A549 (cell line): Measurements from ENCODE around the gene MTAP. TPM values are rescaled to one million over a fixed set of nuclear protein-coding genes. Genes with fewer than 3 reads are reported as not detected.

ENCODE experiments used
- ATAC-seq, 2 experiments: fragments of 200-7000 bp in 1 of 2; fragments of >200 bp in 1 of 2; cut with Nextera tagmentation in 1 of 2; cut with Tn5 transposase in 1 of 2; 3 replicates each; pipeline versions ENCODE4 v1.8.0 to v1.9.1; 2018 to 2020; ENCODE audit warnings: mild to moderate bottlenecking in 1 of 2, moderate library complexity in 1 of 2
- CTCF ChIA-PET: fragments of 300-600 bp; sonication (Branson Sonifier 250); formaldehyde crosslinking; extraction: SDS; loops from one replicate; lab custom pipeline; 2021; ENCODE audit warnings: antibody characterized with exemption, inconsistent platforms; lab: Yijun Ruan, JAX
- POLR2A ChIA-PET: fragments of 350-600 bp; formaldehyde crosslinking; extraction: SDS; loops from one replicate; lab custom pipeline; 2021; ENCODE audit warnings: antibody characterized with exemption, inconsistent platforms; lab: Yijun Ruan, JAX
- DNase-seq, 2 experiments: peaks; one replicate each; pipeline versions ENCODE4 v3.0.0 to v3.0.0-alpha.2; 2011 to 2016; ENCODE audit warnings: low read depth in 1 of 2, low spot score in 1 of 2
- FAIRE-seq: peaks from 2 replicates; lab custom pipeline; 2011; peaks lifted over from hg19 to GRCh38; lab: Jason Lieb, UNC
- H3K27ac ChIP-seq, 2 experiments: fragments of >200 bp; sonication (Bioruptor Twin); formaldehyde crosslinking; 3 replicates each; pipeline ENCODE4 v1.5.1; 2016 to 2017
- H3K4me1 ChIP-seq: fragments of >200 bp; sonication (Bioruptor Twin); formaldehyde crosslinking; 3 replicates; pipeline ENCODE4 v1.6.1; 2016
- H3K4me2 ChIP-seq: fragments of >200 bp; sonication (Bioruptor Twin); formaldehyde crosslinking; 3 replicates; pipeline ENCODE4 v1.6.1; 2016
- H3K4me3 ChIP-seq: fragments of >200 bp; sonication (Bioruptor Twin); formaldehyde crosslinking; 3 replicates; pipeline ENCODE4 v1.5.1; 2016
- H3K9me3 ChIP-seq: fragments of >200 bp; sonication (Bioruptor Twin); formaldehyde crosslinking; 3 replicates; pipeline ENCODE4 v1.6.1; 2016
- BHLHE40 ChIP-seq: IDR thresholded peaks from 2 replicates; pipeline ENCODE4 v1.6.1; 2012; ENCODE audit warnings: low read depth, low read length, inconsistent platforms
- CEBPB ChIP-seq, 2 experiments: fragments of >200 bp in 1 of 2; sonication (Bioruptor Twin) in 1 of 2; formaldehyde crosslinking in 1 of 2; IDR thresholded peaks; 2 replicates each; pipeline ENCODE4 v1.6.1; 2012 to 2016
- CHD2 ChIP-seq: fragments of 150-350 bp; IDR thresholded peaks from 2 replicates; pipeline ENCODE4 v1.6.1; 2014; ENCODE audit warnings: low read length; ENCODE audit not compliant: partially characterized antibody
- CHD4 ChIP-seq: fragments of 200-600 bp; sonication (generic); IDR thresholded peaks from 2 replicates; pipeline ENCODE4 v1.6.1; 2016; ENCODE audit warnings: antibody characterized with exemption, mild to moderate bottlenecking, borderline replicate concordance
- E2F6 ChIP-seq: IDR thresholded peaks from 2 replicates; pipeline ENCODE4 v1.6.1; 2012; ENCODE audit warnings: low read depth, borderline replicate concordance
- ELK1 ChIP-seq: fragments of 150-350 bp; IDR thresholded peaks from 2 replicates; pipeline ENCODE4 v1.6.1; 2014; ENCODE audit warnings: low read depth, mild to moderate bottlenecking, low read length
- FOSL2 ChIP-seq, 2 experiments: fragments of 450-650 bp in 1 of 2; fragments of >200 bp in 1 of 2; sonication (Bioruptor Twin) in 1 of 2; formaldehyde crosslinking; IDR thresholded peaks; 2 replicates each; pipeline versions ENCODE4 v1.5.0 to v1.6.1; 2016 to 2020; ENCODE audit warnings: mild to moderate bottlenecking in 1 of 2, moderate library complexity in 1 of 2
- GATA3 ChIP-seq: IDR thresholded peaks from 2 replicates; pipeline ENCODE4 v1.6.1; 2012; ENCODE audit warnings: borderline replicate concordance
- HDAC2 ChIP-seq: fragments of 200-600 bp; sonication (generic); IDR thresholded peaks from 2 replicates; pipeline ENCODE4 v1.6.1; 2016
- HES2 ChIP-seq: fragments of >200 bp; sonication (Bioruptor Twin); formaldehyde crosslinking; IDR thresholded peaks from 2 replicates; pipeline ENCODE4 v1.6.1; 2016
- HMGXB4 ChIP-seq: fragments of 250-450 bp; sonication (Bioruptor Pico); IDR thresholded peaks from 2 replicates; pipeline ENCODE4 v1.5.0; 2021; ENCODE audit warnings: mild to moderate bottlenecking, moderate library complexity, borderline replicate concordance
- HOXA7 ChIP-seq: fragments of 250-450 bp; sonication (Bioruptor Pico); IDR thresholded peaks from 2 replicates; pipeline ENCODE4 v1.5.0; 2020; ENCODE audit warnings: mild to moderate bottlenecking, moderate library complexity
- HOXB13 ChIP-seq: fragments of 250-450 bp; sonication (Bioruptor Pico); IDR thresholded peaks from 2 replicates; pipeline ENCODE4 v1.5.0; 2020; ENCODE audit warnings: low read depth, mild to moderate bottlenecking, moderate library complexity
- JUNB ChIP-seq: fragments of >200 bp; sonication (Bioruptor Twin); formaldehyde crosslinking; IDR thresholded peaks from 2 replicates; pipeline ENCODE4 v1.6.1; 2016
- KDM1A ChIP-seq: fragments of 200-600 bp; sonication (generic); IDR thresholded peaks from 2 replicates; pipeline ENCODE4 v1.6.1; 2016; ENCODE audit warnings: low read depth, mild to moderate bottlenecking
- MAZ ChIP-seq: fragments of 150-350 bp; IDR thresholded peaks from 2 replicates; pipeline ENCODE4 v1.6.1; 2014; ENCODE audit warnings: antibody characterized with exemption, low read depth, low read length, borderline replicate concordance
- NFE2L2 ChIP-seq: fragments of 150-350 bp; conservative IDR thresholded peaks from 2 replicates; pipeline ENCODE4 v1.6.1; 2014; ENCODE audit warnings: low read length
- NR3C1 ChIP-seq: fragments of >200 bp; sonication (Bioruptor Twin); formaldehyde crosslinking; IDR thresholded peaks from 3 replicates; pipeline ENCODE4 v1.6.1; 2017
- PBX3 ChIP-seq: IDR thresholded peaks from 2 replicates; pipeline ENCODE4 v1.6.1; 2012
- PHF8 ChIP-seq: fragments of 200-600 bp; sonication (generic); IDR thresholded peaks from 2 replicates; pipeline ENCODE4 v1.6.1; 2016; ENCODE audit warnings: low read depth, mild to moderate bottlenecking, antibody characterized with exemption, moderate library complexity, borderline replicate concordance
- POLR2AphosphoS2 ChIP-seq: conservative IDR thresholded peaks from 2 replicates; pipeline ENCODE4 v1.6.1; 2012; ENCODE audit warnings: low read length, improper control_type of control experiment, inconsistent platforms
- RAD21 ChIP-seq, 2 experiments: fragments of >200 bp in 1 of 2; sonication (Bioruptor Twin) in 1 of 2; formaldehyde crosslinking in 1 of 2; IDR thresholded peaks in 1 of 2; conservative IDR thresholded peaks in 1 of 2; 2 replicates in 1 of 2; 3 replicates in 1 of 2; pipeline ENCODE4 v1.6.1; 2012 to 2018; ENCODE audit warnings: inconsistent platforms in 1 of 2
- RCOR1 ChIP-seq: fragments of 150-350 bp; IDR thresholded peaks from 2 replicates; pipeline ENCODE4 v1.6.1; 2014; ENCODE audit warnings: antibody characterized with exemption, low read length, low read depth
- RFX5 ChIP-seq: fragments of 450-650 bp; IDR thresholded peaks from 2 replicates; pipeline ENCODE4 v1.7.1; 2014; ENCODE audit warnings: antibody characterized with exemption, mild to moderate bottlenecking, moderate library complexity
- RNF2 ChIP-seq: fragments of 200-600 bp; sonication (generic); IDR thresholded peaks from 2 replicates; pipeline ENCODE4 v1.6.1; 2016; ENCODE audit warnings: low read depth, mild to moderate bottlenecking, antibody characterized with exemption, moderate library complexity, borderline replicate concordance
- TFCP2L1 ChIP-seq: fragments of 250-450 bp; sonication (Bioruptor Pico); IDR thresholded peaks from 2 replicates; pipeline ENCODE4 v1.5.0; 2021; ENCODE audit warnings: mild to moderate bottlenecking
- ZC3H11A ChIP-seq: fragments of 450-650 bp; IDR thresholded peaks from 2 replicates; pipeline ENCODE4 v1.6.1; 2014; ENCODE audit warnings: antibody characterized with exemption, mild to moderate bottlenecking
- ZFP36 ChIP-seq: fragments of 450-650 bp; IDR thresholded peaks from 2 replicates; pipeline ENCODE4 v1.6.1; 2014; ENCODE audit warnings: borderline replicate concordance; ENCODE audit not compliant: partially characterized antibody
- ZSCAN20 ChIP-seq: fragments of 250-450 bp; sonication (Bioruptor Pico); IDR thresholded peaks from 2 replicates; pipeline ENCODE4 v1.8.0; 2022; ENCODE audit warnings: mild to moderate bottlenecking, moderate library complexity
- WGBS: methylation state at CpG from one replicate; pipeline ENCODE4 v1.1.6; 2017; ENCODE audit errors: missing lambda C conversion rate; 5-methylcytosine and 5-hydroxymethylcytosine counted together
- polyA plus RNA-seq, 4 experiments: library from polyadenylated mRNA; depleted of rRNA in 3 of 4; stranded (reverse); fragments of >200 nt; fragmentation: RNase III in 1 of 4; extraction: RNeasy Plus Mini Kit Qiagen cat#74134 plus additional on column Dnase treatment in 1 of 4; gene quantifications; 2 replicates in 3 of 4; 3 replicates in 1 of 4; pipeline ENCODE4 v1.2.3, GENCODE V29; 2011 to 2017

The MTAP gene
- polyA plus RNA-seq, 2 of the 4 experiments (the other 2 are of a cell fraction), result 4.1 to 35.6 TPM

- ChIA-PET POLR2A (no interaction called here), CTCF (no interaction called here)
- Histone ChIP-seq H3K27ac (no peak overlapping the region), H3K4me1 (no peaks in the 10 kb centered on the region), H3K9me3 (no peaks in the 10 kb centered on the region), H3K4me3 (no peak overlapping the region), H3K4me2 (no peak overlapping the region)
- FAIRE-seq (no peak), DNase-seq (no peak), ATAC-seq (no peak)
- TF ChIP-seq E2F6 (no peak), POLR2AphosphoS2 (no peak), GATA3 (no peak), NFE2L2 (no peak), CHD2 (no peak), KDM1A (no peak), RCOR1 (no peak), RFX5 (no peak), CHD4 (no peak), TFCP2L1 (CRISPR knock-in tag) (no peak), ZSCAN20 (no peak), RNF2 (no peak), CEBPB (IDR thresholded peaks at IDR 0.05) (no peak), ELK1 (no peak), NR3C1 (no peak), ZFP36 (no peak), JUNB (no peak), ZC3H11A (no peak), MAZ (no peak), HDAC2 (no peak)
Observed at GRCh38 chr9:21933281-21933680, 130.8 kb downstream of the MTAP start.

- ChIA-PET POLR2A (no interaction called here), CTCF (no interaction called here)
- WGBS, result no CpG with 5 or more reads among the region's 2 CpGs
- TF ChIP-seq ELK1, result no peak
- no peak for TF ChIP-seq HOXA7 (CRISPR knock-in tag)
- TF ChIP-seq ZFP36, result no peak
- TF ChIP-seq FOSL2 (IDR thresholded peaks at IDR 0.05), result no peak
- TF ChIP-seq FOSL2 (CRISPR knock-in tag; IDR thresholded peaks at IDR 0.05), result no peak
- TF ChIP-seq PHF8, result no peak
- no peak for TF ChIP-seq HOXB13 (CRISPR knock-in tag)
- no peak for TF ChIP-seq HES2
- TF ChIP-seq HMGXB4, result no peak
- TF ChIP-seq JUNB, result no peak
- no peak for TF ChIP-seq PBX3
- no peak for TF ChIP-seq RAD21 (conservative IDR thresholded peaks at IDR 0.05 in 1 of 2, IDR thresholded peaks at IDR 0.05 in 1 of 2)
- TF ChIP-seq BHLHE40, result no peak
- Histone ChIP-seq H3K9me3 (no peaks in the 10 kb centered on the region), H3K4me3 (no peak overlapping the region), H3K4me2 (no peak overlapping the region), H3K4me1 (no peaks in the 10 kb centered on the region), H3K27ac (no peak overlapping the region)
- ATAC-seq (no peak), FAIRE-seq (no peak), DNase-seq (no peak)
Observed at GRCh38 chr9:21933865-21934264, 131.4 kb downstream of the MTAP start.
